Osteoblast (primary cell): ENCODE results near the gene RRAS. TPM values are rescaled to one million over a fixed set of nuclear protein-coding genes. Genes with fewer than 3 reads are reported as not detected.
A peak's percentile ranks its signal among the peaks of the same experiment; 100 is the strongest.

Experiments used
- DNase-seq: peaks from one replicate; pipeline ENCODE4 v3.0.0; 2011; ENCODE audit warnings: low spot score, mixed read lengths; ENCODE audit not compliant: insufficient read length; ENCODE audit errors: missing footprints
- H2AFZ ChIP-seq: 2 replicates; pipeline ENCODE4 v1.6.0; 2011; ENCODE audit warnings: mild to moderate bottlenecking, low read length
- H3K27ac ChIP-seq: 2 replicates; pipeline ENCODE4 v1.5.1; 2011; ENCODE audit warnings: mild to moderate bottlenecking, low read depth, low read length, moderate library complexity
- H3K27me3 ChIP-seq: 2 replicates; pipeline ENCODE4 v1.6.0; 2012; ENCODE audit warnings: mild to moderate bottlenecking, control low read depth, inconsistent platforms, low read length, moderate library complexity; ENCODE audit not compliant: insufficient read depth
- H3K36me3 ChIP-seq: 2 replicates; pipeline ENCODE4 v1.5.1; 2011; ENCODE audit warnings: mild to moderate bottlenecking, low read length, control low read depth, moderate library complexity; ENCODE audit not compliant: insufficient read depth
- H3K4me1 ChIP-seq: 2 replicates; pipeline ENCODE4 v1.5.1; 2011; ENCODE audit warnings: mild to moderate bottlenecking, low read length, control low read depth, moderate library complexity; ENCODE audit not compliant: insufficient read depth
- H3K4me2 ChIP-seq: 2 replicates; pipeline ENCODE4 v1.6.0; 2011; ENCODE audit warnings: mild to moderate bottlenecking, low read length; ENCODE audit not compliant: insufficient read depth
- H3K4me3 ChIP-seq: fragments of 200-600 bp; sonication (generic); 3 replicates; pipeline ENCODE4 v1.5.1; 2012; ENCODE audit warnings: mild to moderate bottlenecking, low read length, inconsistent platforms; ENCODE audit not compliant: insufficient read depth
- H3K79me2 ChIP-seq: 2 replicates; pipeline ENCODE4 v1.6.0; 2012; ENCODE audit warnings: mild to moderate bottlenecking, low read length, control low read depth, inconsistent platforms; ENCODE audit not compliant: insufficient read depth
- H3K9me3 ChIP-seq: 2 replicates; pipeline ENCODE4 v1.5.1; 2011; ENCODE audit warnings: low read depth, low read length, control low read depth
- H4K20me1 ChIP-seq: 2 replicates; pipeline ENCODE4 v1.6.0; 2012; ENCODE audit warnings: mild to moderate bottlenecking, low read length, control low read depth; ENCODE audit not compliant: insufficient read depth
- small RNA-seq: library from RNA; depleted of rRNA; stranded (forward); fragments of <200 nt; gene quantifications from one replicate; pipeline ENCODE3, GENCODE V24; 2012
- total RNA-seq: library from RNA; depleted of rRNA; stranded (reverse); fragments of >200 nt; gene quantifications from 2 replicates; pipeline ENCODE4 v1.2.3, GENCODE V29; 2012
- TF ChIP-seq, protein P1 (sequence below): IDR thresholded peaks from 2 replicates; pipeline ENCODE4 v1.5.1; 2011; ENCODE audit warnings: mild to moderate bottlenecking, low read depth, low read length, moderate library complexity; ENCODE audit errors: extremely low read depth

The RRAS gene
- total RNA-seq, 1 donor: 31.8 TPM

DNA sequence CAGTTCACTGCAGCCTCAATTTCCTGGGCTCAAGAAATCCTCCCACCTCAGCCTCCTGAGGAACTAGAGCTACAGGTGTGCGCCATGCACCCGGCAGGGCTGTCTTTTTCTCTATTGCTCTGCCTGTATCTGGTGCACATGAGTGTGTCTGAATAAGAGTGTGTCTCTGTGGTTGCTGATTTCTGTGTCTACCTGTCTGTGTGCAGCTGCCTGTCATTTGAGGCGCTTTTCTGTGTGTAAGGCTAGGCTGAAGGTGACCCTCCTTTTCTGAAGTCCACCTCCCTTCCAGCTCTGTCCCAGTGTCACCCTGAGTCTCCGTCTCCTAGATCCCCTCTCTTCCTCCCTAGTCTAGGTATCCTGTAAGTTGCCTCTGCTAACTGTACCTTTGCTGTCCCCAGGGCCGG, 50.4 kb downstream of the RRAS start:
- Histone ChIP-seq H2AFZ (no peak overlapping the region), H3K9me3 (no peaks in the 10 kb centered on the region), H3K36me3 (peaks cover 8% of the 10 kb centered on the region), H3K4me3 (no peak overlapping the region), H3K27ac (no peak overlapping the region), H3K27me3 (no peaks in the 10 kb centered on the region), H4K20me1 (peaks cover 19% of the 10 kb centered on the region), H3K4me1 (peaks cover 22% of the 10 kb centered on the region), H3K4me2 (no peak overlapping the region), H3K79me2 (peaks cover 27% of the 10 kb centered on the region)
- TF ChIP-seq, protein P1, sequence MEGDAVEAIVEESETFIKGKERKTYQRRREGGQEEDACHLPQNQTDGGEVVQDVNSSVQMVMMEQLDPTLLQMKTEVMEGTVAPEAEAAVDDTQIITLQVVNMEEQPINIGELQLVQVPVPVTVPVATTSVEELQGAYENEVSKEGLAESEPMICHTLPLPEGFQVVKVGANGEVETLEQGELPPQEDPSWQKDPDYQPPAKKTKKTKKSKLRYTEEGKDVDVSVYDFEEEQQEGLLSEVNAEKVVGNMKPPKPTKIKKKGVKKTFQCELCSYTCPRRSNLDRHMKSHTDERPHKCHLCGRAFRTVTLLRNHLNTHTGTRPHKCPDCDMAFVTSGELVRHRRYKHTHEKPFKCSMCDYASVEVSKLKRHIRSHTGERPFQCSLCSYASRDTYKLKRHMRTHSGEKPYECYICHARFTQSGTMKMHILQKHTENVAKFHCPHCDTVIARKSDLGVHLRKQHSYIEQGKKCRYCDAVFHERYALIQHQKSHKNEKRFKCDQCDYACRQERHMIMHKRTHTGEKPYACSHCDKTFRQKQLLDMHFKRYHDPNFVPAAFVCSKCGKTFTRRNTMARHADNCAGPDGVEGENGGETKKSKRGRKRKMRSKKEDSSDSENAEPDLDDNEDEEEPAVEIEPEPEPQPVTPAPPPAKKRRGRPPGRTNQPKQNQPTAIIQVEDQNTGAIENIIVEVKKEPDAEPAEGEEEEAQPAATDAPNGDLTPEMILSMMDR: no peak
- DNase-seq: peak; percentile 42

DNA sequence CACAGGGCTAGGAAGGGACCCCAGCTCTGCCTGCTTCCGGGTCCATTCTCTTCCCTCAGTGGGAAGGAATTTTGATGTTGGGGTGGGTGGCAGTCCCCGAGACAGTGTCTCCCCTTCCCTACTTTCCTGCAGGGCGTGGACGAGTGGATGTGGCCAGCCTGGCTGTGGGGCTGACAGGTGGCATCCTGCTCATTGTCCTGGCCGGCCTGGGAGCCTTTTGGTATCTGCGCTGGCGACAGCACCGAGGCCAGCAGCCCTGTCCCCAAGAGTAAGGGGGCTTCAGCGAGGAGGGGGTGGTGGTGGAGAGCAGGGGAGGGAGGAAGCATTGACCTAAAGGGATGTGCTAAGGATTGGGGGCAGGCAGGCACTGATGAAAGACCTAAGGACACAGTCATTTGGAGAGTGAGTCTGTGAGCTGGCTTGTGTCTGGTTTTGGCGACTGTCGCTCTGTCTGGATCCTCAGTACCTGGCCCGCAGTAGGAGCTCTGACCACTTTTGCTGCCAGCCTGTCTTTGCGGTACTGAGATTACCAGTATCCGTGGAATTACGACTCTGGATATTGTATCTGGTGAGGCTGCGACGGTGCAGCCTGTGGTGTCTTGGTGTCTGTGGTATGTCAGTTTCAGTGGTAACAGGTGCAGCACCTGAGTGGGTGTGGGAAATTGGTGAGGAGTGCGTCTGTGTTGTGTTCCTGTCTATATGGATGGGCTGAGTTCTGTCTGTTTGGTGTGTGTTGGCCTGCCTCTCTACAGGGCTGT, 51.4 kb downstream of the RRAS start:
- TF ChIP-seq, protein P1: no peak
- Histone ChIP-seq H4K20me1 (peaks cover 9% of the 10 kb centered on the region), H3K9me3 (no peaks in the 10 kb centered on the region), H3K79me2 (peaks cover 18% of the 10 kb centered on the region), H3K4me2 (no peak overlapping the region), H2AFZ (no peak overlapping the region), H3K4me1 (peaks cover 18% of the 10 kb centered on the region), H3K4me3 (no peak overlapping the region), H3K36me3 (peaks cover under 1% of the 10 kb centered on the region), H3K27ac (no peak overlapping the region), H3K27me3 (no peaks in the 10 kb centered on the region)
- peak; percentile 25 for DNase-seq

DNA sequence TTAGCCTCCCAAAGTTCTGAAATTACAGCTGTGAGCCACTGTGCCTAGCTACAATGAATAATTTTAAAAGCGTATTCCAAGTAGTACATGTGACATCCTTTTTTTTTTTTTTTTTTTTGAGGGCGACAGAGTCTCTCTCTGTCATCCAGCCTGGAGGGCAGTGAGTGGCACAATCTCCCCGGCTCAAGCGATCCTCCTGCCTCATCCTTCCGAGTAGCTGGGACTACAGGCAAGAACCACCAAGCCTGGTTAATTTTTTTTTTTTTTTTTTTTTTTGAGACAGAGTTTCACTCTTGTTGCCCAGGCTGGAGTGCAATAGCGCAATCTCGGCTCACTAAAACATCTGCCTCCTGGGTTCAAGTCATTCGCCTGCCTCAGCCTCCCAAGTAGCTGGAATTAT, 52.7 kb downstream of the RRAS start:
- Histone ChIP-seq H3K79me2 (peaks cover 6% of the 10 kb centered on the region), H2AFZ (no peak overlapping the region), H4K20me1 (peaks cover 3% of the 10 kb centered on the region), H3K4me2 (no peak overlapping the region), H3K4me1 (peaks cover 8% of the 10 kb centered on the region), H3K4me3 (no peak overlapping the region), H3K27ac (no peak overlapping the region), H3K9me3 (no peaks in the 10 kb centered on the region), H3K36me3 (no peaks in the 10 kb centered on the region), H3K27me3 (no peaks in the 10 kb centered on the region)
- TF ChIP-seq, protein P1: no peak
- DNase-seq: no peak

Small RNA genes lying within 50 kb of the gene (small RNA-seq; reads per million reads assigned to genes)
- not detected for gene MIR5088

Other genes starting within 250 kb of the RRAS start
- not detected in 2 replicates for gene PTH2, start 216.7 kb downstream of the RRAS start, total RNA-seq
- not detected in 2 replicates for gene GFY, start 214.8 kb downstream of the RRAS start, total RNA-seq
- gene SLC17A7, start 198.6 kb downstream of the RRAS start, total RNA-seq: under 0.01 TPM in 2 replicates
- gene PIH1D1, start 188.3 kb downstream of the RRAS start, total RNA-seq: 79.3 and 80.7 TPM in 2 replicates
- 26.4 and 32.7 TPM in 2 replicates for gene ALDH16A1, start 186.9 kb downstream of the RRAS start, total RNA-seq
- gene FLT3LG, start 165.9 kb downstream of the RRAS start, total RNA-seq: 4.3 and 6.5 TPM in 2 replicates
- 2,082 and 2,185 TPM in 2 replicates for gene RPL13A, start 152.5 kb downstream of the RRAS start, total RNA-seq
- 2,306 and 3,079 TPM in 2 replicates for gene RPS11, start 143.7 kb downstream of the RRAS start, total RNA-seq
- 67.5 and 75.6 TPM in 2 replicates for gene FCGRT, start 127.5 kb downstream of the RRAS start, total RNA-seq
- 346 and 377 TPM in 2 replicates for gene RCN3, start 112.1 kb downstream of the RRAS start, total RNA-seq
- 57.5 and 68.0 TPM in 2 replicates for gene NOSIP, start 59.6 kb downstream of the RRAS start, total RNA-seq
- under 0.01 and 0.29 TPM in 2 replicates for gene PRRG2, start 58.8 kb downstream of the RRAS start, total RNA-seq
- 2.2 and 2.9 TPM in 2 replicates for gene PRR12, start 49.0 kb downstream of the RRAS start, total RNA-seq
- 12.1 and 14.8 TPM in 2 replicates for gene SCAF1, start 2.1 kb upstream of the RRAS start, total RNA-seq
- 48.5 and 54.2 TPM in 2 replicates for gene IRF3, start 25.7 kb upstream of the RRAS start, total RNA-seq
- gene BCL2L12, start 25.8 kb upstream of the RRAS start, total RNA-seq: 4.4 and 5.1 TPM in 2 replicates
- gene PRMT1, start 37.1 kb upstream of the RRAS start, total RNA-seq: 199 and 208 TPM in 2 replicates
- gene ADM5, start 49.5 kb upstream of the RRAS start, total RNA-seq: under 0.01 and 0.29 TPM in 2 replicates
- 10.9 and 17.0 TPM in 2 replicates for gene CPT1C, start 51.0 kb upstream of the RRAS start, total RNA-seq
- not detected in 2 replicates for gene TSKS, start 123.2 kb upstream of the RRAS start, total RNA-seq
- 93.1 and 98.1 TPM in 2 replicates for gene AP2A1, start 126.9 kb upstream of the RRAS start, total RNA-seq
- 18.6 and 29.7 TPM in 2 replicates for gene FUZ, start 173.1 kb upstream of the RRAS start, total RNA-seq
- gene MED25, start 178.1 kb upstream of the RRAS start, total RNA-seq: 19.5 and 20.9 TPM in 2 replicates
- 39.4 and 43.3 TPM in 2 replicates for gene PTOV1, start 211.0 kb upstream of the RRAS start, total RNA-seq
- 42.1 and 43.8 TPM in 2 replicates for gene PNKP, start 227.4 kb upstream of the RRAS start, total RNA-seq
- 13.3 and 13.4 TPM in 2 replicates for gene AKT1S1, start 237.2 kb upstream of the RRAS start, total RNA-seq
- gene TBC1D17, start 237.6 kb upstream of the RRAS start, total RNA-seq: 21.4 and 26.5 TPM in 2 replicates